HG03575 (cell line): ENCODE measurements around the gene MGLL.

Experiments
- ATAC-seq: cut with Tn5 transposase; IDR thresholded peaks from one replicate; pipeline ENCODE4 v1.9.1; 2021; ENCODE audit not compliant: unreplicated experiment, insufficient number of reproducible peaks, low FRiP score; ENCODE audit errors: extremely low read depth

The MGLL gene

GRCh38 chr3:127794402-127794801, 27.9 kb downstream of the MGLL start:
- no peak for ATAC-seq

- ATAC-seq: no peak
These were observed 29.6 kb downstream of the MGLL start for GRCh38 chr3:127792541-127793292.

- no peak for ATAC-seq
These were observed 30.9 kb downstream of the MGLL start for GRCh38 chr3:127791221-127791913.

- ATAC-seq: no peak
These were observed 31.5 kb downstream of the MGLL start for GRCh38 chr3:127790882-127791183.

- no peak for ATAC-seq
These were observed 32.1 kb downstream of the MGLL start for GRCh38 chr3:127789990-127790881.

GRCh38 chr3:127789051-127789450, 33.3 kb downstream of the MGLL start:
- ATAC-seq: no peak

- ATAC-seq: no peak
These were observed 33.8 kb downstream of the MGLL start for GRCh38 chr3:127788451-127788909.

- no peak for ATAC-seq
These were observed 34.5 kb downstream of the MGLL start for GRCh38 chr3:127787571-127788365.

- ATAC-seq: no peak
These were observed 35.2 kb downstream of the MGLL start for GRCh38 chr3:127787071-127787490.

- no peak for ATAC-seq
These were observed 35.8 kb downstream of the MGLL start for GRCh38 chr3:127786353-127787070.

GRCh38 chr3:127785711-127786265, 36.5 kb downstream of the MGLL start:
- no peak for ATAC-seq

GRCh38 chr3:127784865-127785710, 37.2 kb downstream of the MGLL start:
- no peak for ATAC-seq

GRCh38 chr3:127784283-127784682, 38.0 kb downstream of the MGLL start:
- no peak for ATAC-seq

GRCh38 chr3:127783642-127784160, 38.6 kb downstream of the MGLL start:
- ATAC-seq: no peak

GRCh38 chr3:127783166-127783565, 39.1 kb downstream of the MGLL start:
- no peak for ATAC-seq

- no peak for ATAC-seq
These were observed 40.8 kb downstream of the MGLL start for GRCh38 chr3:127781411-127782001.
